Activated effector memory CD4-positive, alpha-beta T cell treated with anti-CD3 and anti-CD28 coated beads, Interleukin-2, amount 50 U/mL, for 16 hours (primary cell): Measurements from ENCODE around the gene CAMSAP3.

Experiments
- DNase-seq: peaks from one replicate; pipeline ENCODE4 v3.0.0-alpha.2; 2020

Gene CAMSAP3

GRCh38 chr19:7617172-7617571, 21.5 kb downstream of the CAMSAP3 start:
- no peak for DNase-seq

GRCh38 chr19:7617735-7618134, 22.1 kb downstream of the CAMSAP3 start:
- DNase-seq = no peak

DNA sequence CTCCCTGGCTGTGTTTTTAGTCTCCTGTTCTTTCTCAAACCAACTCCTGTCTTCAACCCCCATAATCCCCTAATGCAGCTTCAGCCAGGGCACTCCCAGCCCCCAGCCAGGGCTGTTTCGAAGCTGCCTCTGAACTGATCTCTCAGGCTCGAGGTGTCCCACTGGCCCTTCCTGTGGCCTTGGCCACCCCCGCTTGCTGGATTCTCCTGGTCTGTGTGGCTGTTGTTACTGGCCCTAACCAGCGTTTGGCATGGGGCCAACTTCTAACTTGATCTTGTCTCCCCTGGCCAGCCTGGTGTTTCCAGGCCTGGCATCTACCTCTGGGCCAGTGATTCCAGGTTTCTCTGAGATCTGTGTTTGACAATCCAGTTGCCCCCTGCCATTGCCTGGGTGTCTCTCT, 22.7 kb downstream of the CAMSAP3 start:
- DNase-seq = no peak

GRCh38 chr19:7618771-7619510, 23.3 kb downstream of the CAMSAP3 start:
- no peak for DNase-seq

DNA sequence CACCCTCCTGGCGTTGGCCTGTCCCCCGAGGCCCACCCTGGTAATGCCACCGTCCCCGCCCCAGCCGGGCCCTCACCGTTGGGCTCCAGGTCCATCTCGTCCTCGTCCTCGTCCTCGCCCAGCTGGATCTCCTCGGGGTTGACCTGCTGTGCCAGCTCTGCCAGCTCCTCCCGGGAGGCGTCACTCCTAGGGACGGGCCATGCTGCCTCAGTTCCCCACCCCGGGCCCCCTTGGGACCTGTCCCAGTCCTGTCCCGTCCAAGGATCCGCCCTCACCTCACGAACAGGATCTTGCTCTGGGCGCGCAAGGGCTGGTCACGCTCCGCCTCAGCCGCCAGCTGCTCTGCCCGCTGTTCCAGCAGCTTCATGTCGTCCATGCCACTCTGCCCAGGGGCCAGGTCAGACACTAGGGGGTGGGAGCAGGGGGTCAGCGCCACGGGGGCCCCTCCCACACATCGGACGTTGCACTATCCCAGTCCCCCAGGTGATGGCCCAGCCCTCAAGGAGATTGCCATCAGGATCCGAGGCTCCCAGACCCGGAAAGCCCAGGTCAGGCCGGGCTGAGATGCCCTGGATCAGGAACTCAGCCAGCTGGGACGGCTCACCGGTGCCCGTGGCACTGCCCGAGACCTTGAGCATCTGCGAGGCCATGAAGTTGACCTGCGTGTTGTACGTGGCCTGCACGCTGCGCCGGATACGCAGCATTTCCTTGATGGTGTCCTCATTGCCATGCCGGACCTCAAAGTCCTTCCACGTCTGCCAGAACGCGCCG, 24.2 kb downstream of the CAMSAP3 start:
- no peak for DNase-seq

DNA sequence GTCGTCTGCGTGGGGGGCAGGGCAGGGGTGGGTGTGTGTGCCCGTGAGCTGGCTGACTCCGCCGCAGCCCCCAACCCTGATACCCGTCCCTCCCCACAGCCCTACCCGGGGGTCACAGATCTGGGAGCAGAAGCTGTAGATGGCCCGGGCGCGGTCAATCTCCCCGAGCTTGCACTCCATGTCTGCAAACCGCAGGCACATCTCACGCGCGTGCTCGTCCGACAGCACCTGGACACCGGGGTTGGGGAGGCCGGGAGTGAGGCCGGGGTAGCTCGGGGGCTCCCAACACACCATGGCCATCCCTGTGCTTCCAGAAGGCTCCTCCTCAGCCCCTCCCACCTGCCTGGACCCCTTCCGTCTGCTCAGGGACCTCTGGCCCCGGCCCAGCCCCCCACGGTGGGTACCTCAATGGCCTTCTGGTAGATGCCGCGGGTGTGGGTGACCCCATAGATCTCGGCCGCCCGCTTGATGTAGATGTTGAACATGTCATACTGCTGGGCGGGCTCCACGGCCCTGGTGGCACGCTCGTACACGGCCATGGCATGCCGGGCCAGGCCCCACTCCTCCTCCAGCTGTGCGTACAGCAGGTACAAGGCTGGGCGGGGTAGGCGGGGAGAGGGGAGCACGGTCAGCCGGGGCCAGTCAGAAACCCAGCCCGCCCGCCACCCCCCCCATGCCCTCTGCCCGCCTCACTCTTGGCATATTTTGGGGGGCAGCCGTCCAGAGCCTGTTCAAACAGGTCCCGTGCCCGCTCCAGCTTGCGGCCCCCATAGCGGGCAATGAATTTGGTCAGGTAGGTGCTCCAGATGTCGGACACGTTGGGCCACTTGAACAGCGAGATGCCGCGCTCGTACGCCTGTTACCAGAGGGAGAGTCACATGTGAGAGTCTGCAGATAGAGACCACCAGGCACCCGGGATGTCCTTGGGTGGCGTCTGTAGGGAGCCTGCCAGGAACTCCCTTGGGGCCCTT, 25.1 kb downstream of the CAMSAP3 start:
- DNase-seq = no peak

GRCh38 chr19:7622933-7623685, 27.4 kb downstream of the CAMSAP3 start:
- no peak for DNase-seq

GRCh38 chr19:7623725-7624603, 28.3 kb downstream of the CAMSAP3 start:
- no peak for DNase-seq

- no peak for DNase-seq
Observed at GRCh38 chr19:7624810-7625209, 29.1 kb downstream of the CAMSAP3 start.

- no peak for DNase-seq
Observed at GRCh38 chr19:7625763-7626372, 30.2 kb downstream of the CAMSAP3 start.

- DNase-seq = no peak
Observed at GRCh38 chr19:7627166-7627565, 31.5 kb downstream of the CAMSAP3 start.

GRCh38 chr19:7628589-7629311, 33.1 kb downstream of the CAMSAP3 start:
- DNase-seq = no peak

GRCh38 chr19:7629347-7630054, 33.8 kb downstream of the CAMSAP3 start, which contains the start of the genes PET100 and XAB2:
PET100 (plus strand) TSS chr19:7629793; CDS start chr19:7629834, 41 bp downstream.
XAB2 (minus strand) TSS chr19:7629545; CDS start chr19:7629527, 18 bp downstream.
- peak; percentile 98 for DNase-seq

- DNase-seq = no peak
Observed at GRCh38 chr19:7631577-7631976, 35.9 kb downstream of the CAMSAP3 start.

GRCh38 chr19:7632340-7633203, 36.9 kb downstream of the CAMSAP3 start:
- DNase-seq = no peak

- DNase-seq = no peak
Observed at GRCh38 chr19:7633698-7634097, 38.0 kb downstream of the CAMSAP3 start, which contains the start of gene PCP2. PCP2 (minus strand) TSS chr19:7633719; CDS start chr19:7633457, 262 bp downstream.

DNA sequence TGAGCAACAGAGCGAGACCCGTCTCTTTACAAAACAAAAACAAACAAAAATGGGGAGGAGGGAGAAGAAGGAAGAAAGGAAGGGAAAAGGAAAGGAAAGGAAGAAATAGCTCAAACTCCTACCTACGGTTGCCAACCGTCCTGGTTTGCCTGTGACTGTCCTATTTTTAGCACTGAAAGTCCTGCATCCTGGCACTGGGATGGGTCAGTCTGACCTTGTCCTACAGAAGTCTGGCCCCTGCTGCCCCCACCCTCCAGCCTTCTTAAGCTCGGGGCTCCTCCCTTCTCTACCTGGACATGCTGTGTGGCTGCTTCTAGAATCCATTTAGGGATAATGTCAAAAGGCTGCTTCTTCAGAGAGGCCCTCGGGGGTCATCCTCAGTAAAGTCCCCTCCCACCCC, 40.0 kb downstream of the CAMSAP3 start:
- DNase-seq = no peak

GRCh38 chr19:7636317-7636690, 40.6 kb downstream of the CAMSAP3 start:
- DNase-seq = no peak
